SU-DHL-6 (cell line): ENCODE results near the gene PGPEP1.
A peak's percentile ranks its signal among the peaks of the same experiment; 100 is the strongest.

Experiments used
- H2AFZ ChIP-seq: fragments of 200-600 bp; sonication (generic); 2 replicates; pipeline ENCODE4 v1.6.1; 2014; ENCODE audit warnings: low read depth, mild to moderate bottlenecking, moderate library complexity, mixed read lengths, antibody characterized with exemption, low read length; ENCODE audit not compliant: severe bottlenecking
- H3F3A ChIP-seq: fragments of 200-600 bp; shearing (Covaris generic); 2 replicates; pipeline ENCODE4 v1.6.0; 2016; ENCODE audit warnings: antibody characterized with exemption, mild to moderate bottlenecking; ENCODE audit not compliant: insufficient read depth
- H3K27ac ChIP-seq: fragments of 200-600 bp; sonication (generic); 2 replicates; pipeline ENCODE4 v1.5.1; 2016; ENCODE audit warnings: low read depth, mild to moderate bottlenecking, low read length, moderate library complexity, mixed read lengths
- H3K27me3 ChIP-seq: fragments of 200-600 bp; sonication (generic), shearing (Covaris generic); 2 replicates; pipeline ENCODE4 v1.6.0; 2014; ENCODE audit warnings: mild to moderate bottlenecking, low read length
- H3K36me3 ChIP-seq: fragments of 200-600 bp; sonication (generic); 2 replicates; pipeline ENCODE4 v1.6.1; 2014; ENCODE audit warnings: mild to moderate bottlenecking, low read length, mixed read lengths
- H3K4me2 ChIP-seq: fragments of 300-600, 200-600 bp; shearing (Covaris generic), sonication (generic); 2 replicates; pipeline ENCODE4 v1.6.0; 2014; ENCODE audit warnings: low read length, low read depth, mild to moderate bottlenecking; ENCODE audit not compliant: poor library complexity, severe bottlenecking
- H3K4me3 ChIP-seq: fragments of 200-600 bp; sonication (generic); 2 replicates; pipeline ENCODE4 v1.5.1; 2014; ENCODE audit warnings: antibody characterized with exemption, low read length, mild to moderate bottlenecking, mixed read lengths; ENCODE audit not compliant: insufficient read depth, poor library complexity, severe bottlenecking
- H3K79me2 ChIP-seq: fragments of 200-600 bp; sonication (generic); 2 replicates; pipeline ENCODE4 v1.6.1; 2014; ENCODE audit warnings: mild to moderate bottlenecking, low read length, moderate library complexity; ENCODE audit not compliant: insufficient read depth
- H3K9ac ChIP-seq: fragments of 200-600 bp; sonication (generic); 2 replicates; pipeline ENCODE4 v1.7.0; 2014; ENCODE audit warnings: mild to moderate bottlenecking, low read length
- H3K9me2 ChIP-seq: fragments of 200-600 bp; sonication (generic); replicated peaks from 2 replicates; pipeline ENCODE4 v1.6.1; 2014; ENCODE audit warnings: low read length; ENCODE audit not compliant: insufficient read depth
- H3K9me3 ChIP-seq: fragments of 200-600 bp; sonication (generic); 2 replicates; pipeline ENCODE4 v1.6.1; 2014; ENCODE audit warnings: low read length, mixed read lengths; ENCODE audit not compliant: insufficient read depth
- H4K20me1 ChIP-seq: fragments of 200-600 bp; sonication (generic); 2 replicates; pipeline ENCODE4 v1.6.1; 2014; ENCODE audit warnings: low read depth, mild to moderate bottlenecking, antibody characterized with exemption, low read length, moderate library complexity, mixed read lengths
- CTCF ChIP-seq: fragments of 200-600 bp; sonication (generic); IDR thresholded peaks from one replicate; pipeline ENCODE4 v1.5.1; 2017; ENCODE audit warnings: antibody characterized with exemption, mild to moderate bottlenecking, low read length, moderate library complexity; ENCODE audit not compliant: insufficient read depth, poor library complexity, severe bottlenecking
- EZH2phosphoT487 ChIP-seq: fragments of 200-600 bp; sonication (generic), shearing (Covaris generic); conservative IDR thresholded peaks from 2 replicates; pipeline ENCODE4 v1.6.1; 2018; ENCODE audit warnings: mild to moderate bottlenecking, antibody characterized with exemption, low read length, moderate library complexity, mixed read lengths

PGPEP1 gene

GRCh38 chr19:18414504-18415177 is 74.2 kb downstream of the PGPEP1 start:
- no peak overlapping the region for H3K27ac ChIP-seq
- H4K20me1 ChIP-seq = no peaks in the 10 kb centered on the region
- no peaks in the 10 kb centered on the region for H3K9me3 ChIP-seq
- no peak overlapping the region for H2AFZ ChIP-seq
- H3K4me2 ChIP-seq = no peak overlapping the region
- no peaks in the 10 kb centered on the region for H3K9me2 ChIP-seq
- no peaks in the 10 kb centered on the region for H3K36me3 ChIP-seq
- no peaks in the 10 kb centered on the region for H3K27me3 ChIP-seq
- H3K79me2 ChIP-seq = no peaks in the 10 kb centered on the region
- H3F3A ChIP-seq = peaks cover 6% of the 10 kb centered on the region; the same call in 1 of the 2 replicates
- H3K9ac ChIP-seq = no peak overlapping the region
- no peak for TF ChIP-seq EZH2phosphoT487
- TF ChIP-seq CTCF = no peak
- H3K4me3 ChIP-seq = no peak overlapping the region

- Histone ChIP-seq H3K9me2 (no peaks in the 10 kb centered on the region), H3K36me3 (no peaks in the 10 kb centered on the region), H3K79me2 (no peaks in the 10 kb centered on the region), H3K4me2 (no peak overlapping the region), H3K27ac (no peak overlapping the region), H4K20me1 (no peaks in the 10 kb centered on the region), H3K27me3 (no peaks in the 10 kb centered on the region), H2AFZ (no peak overlapping the region), H3K9ac (no peak overlapping the region), H3F3A (peaks cover 6% of the 10 kb centered on the region; the same call in 1 of the 2 replicates), H3K9me3 (no peaks in the 10 kb centered on the region), H3K4me3 (no peak overlapping the region)
- no peak for TF ChIP-seq CTCF
- no peak for TF ChIP-seq EZH2phosphoT487
Measured at GRCh38 chr19:18415178-18415867, 74.9 kb downstream of the PGPEP1 start.

GRCh38 chr19:18416778-18417249 is 76.4 kb downstream of the PGPEP1 start:
- Histone ChIP-seq H4K20me1 (no peaks in the 10 kb centered on the region), H3K36me3 (no peaks in the 10 kb centered on the region), H2AFZ (no peak overlapping the region), H3F3A (peaks cover 6% of the 10 kb centered on the region; the same call in 1 of the 2 replicates), H3K4me3 (no peak overlapping the region), H3K27ac (no peak overlapping the region), H3K79me2 (no peaks in the 10 kb centered on the region), H3K9me3 (no peaks in the 10 kb centered on the region), H3K27me3 (no peaks in the 10 kb centered on the region), H3K4me2 (peak overlapping the region; percentile 31), H3K9me2 (no peaks in the 10 kb centered on the region), H3K9ac (no peak overlapping the region)
- TF ChIP-seq EZH2phosphoT487 (no peak; the same call in 1 of the 2 replicates), CTCF (no peak)
